SU-DHL-6 (cell line): Measurements from ENCODE around the gene FAM98B.

Source experiments
- EZH2phosphoT487 ChIP-seq: fragments of 200-600 bp; sonication (generic), shearing (Covaris generic); conservative IDR thresholded peaks from 2 replicates; pipeline ENCODE4 v1.6.1; 2018; ENCODE audit warnings: mild to moderate bottlenecking, antibody characterized with exemption, low read length, moderate library complexity, mixed read lengths
- TF ChIP-seq, protein P1 (sequence below): fragments of 200-600 bp; sonication (generic); IDR thresholded peaks from one replicate; pipeline ENCODE4 v1.5.1; 2017; ENCODE audit warnings: antibody characterized with exemption, mild to moderate bottlenecking, low read length, moderate library complexity; ENCODE audit not compliant: insufficient read depth, poor library complexity, severe bottlenecking

DNA sequence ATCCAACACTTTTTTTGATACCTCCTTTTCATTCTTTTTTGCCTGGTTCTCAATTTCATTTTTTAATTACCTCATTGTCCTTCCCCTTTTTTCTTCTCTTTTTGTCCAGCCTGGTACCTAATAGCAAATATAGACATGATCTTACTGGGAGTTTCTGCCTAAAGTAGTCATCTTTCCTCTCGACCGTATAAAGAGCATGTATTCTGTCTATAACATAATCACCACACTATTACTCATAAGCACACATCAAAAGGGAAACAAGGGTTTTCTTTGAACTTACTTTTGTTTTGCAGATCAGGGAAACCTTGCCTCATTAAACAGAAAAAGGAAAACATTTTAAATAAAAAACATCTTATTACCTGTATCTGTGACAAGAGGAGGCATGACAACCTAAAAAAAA is 33.0 kb downstream of the FAM98B start:
- TF ChIP-seq, protein P1, sequence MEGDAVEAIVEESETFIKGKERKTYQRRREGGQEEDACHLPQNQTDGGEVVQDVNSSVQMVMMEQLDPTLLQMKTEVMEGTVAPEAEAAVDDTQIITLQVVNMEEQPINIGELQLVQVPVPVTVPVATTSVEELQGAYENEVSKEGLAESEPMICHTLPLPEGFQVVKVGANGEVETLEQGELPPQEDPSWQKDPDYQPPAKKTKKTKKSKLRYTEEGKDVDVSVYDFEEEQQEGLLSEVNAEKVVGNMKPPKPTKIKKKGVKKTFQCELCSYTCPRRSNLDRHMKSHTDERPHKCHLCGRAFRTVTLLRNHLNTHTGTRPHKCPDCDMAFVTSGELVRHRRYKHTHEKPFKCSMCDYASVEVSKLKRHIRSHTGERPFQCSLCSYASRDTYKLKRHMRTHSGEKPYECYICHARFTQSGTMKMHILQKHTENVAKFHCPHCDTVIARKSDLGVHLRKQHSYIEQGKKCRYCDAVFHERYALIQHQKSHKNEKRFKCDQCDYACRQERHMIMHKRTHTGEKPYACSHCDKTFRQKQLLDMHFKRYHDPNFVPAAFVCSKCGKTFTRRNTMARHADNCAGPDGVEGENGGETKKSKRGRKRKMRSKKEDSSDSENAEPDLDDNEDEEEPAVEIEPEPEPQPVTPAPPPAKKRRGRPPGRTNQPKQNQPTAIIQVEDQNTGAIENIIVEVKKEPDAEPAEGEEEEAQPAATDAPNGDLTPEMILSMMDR: no peak
- TF ChIP-seq EZH2phosphoT487: no peak
